G401 (cell line): ENCODE measurements around the gene MRPS23. TPM values are rescaled to one million over a fixed set of nuclear protein-coding genes. Genes with fewer than 3 reads are reported as not detected.

ENCODE experiments used
- DNase-seq: peaks from one replicate; pipeline ENCODE4 v3.0.0-alpha.2; 2015; ENCODE audit warnings: low spot score
- in situ Hi-C: cut with HindIII; loops from 2 replicates; pipeline ENCODE4 v1.10.0; 2016; ENCODE audit warnings: low sequenced_read_pairs, mixed read lengths
- total RNA-seq: library from RNA; depleted of rRNA; stranded (reverse); fragments of >200 nt; shearing (Covaris generic); gene quantifications from 2 replicates; pipeline ENCODE4 v1.2.3, GENCODE V29; 2014; rRNA removed

The MRPS23 gene
- total RNA-seq: 39.2 and 60.7 TPM in 2 replicates

- in situ Hi-C loops: no loop called here
- DNase-seq: peak; percentile 99
These were observed at the start of gene MRPS23 for GRCh38 chr17:57849874-57850754. TSS of gene MRPS23 (minus strand) at chr17:57850044. CDS start at chr17:57850010, 34 bp downstream.

- DNase-seq: no peak
- in situ Hi-C loops: no loop called here
These were observed 49.5 kb upstream of the MRPS23 start for GRCh38 chr17:57899391-57899790.

GRCh38 chr17:57898487-57899311, 48.9 kb upstream of the MRPS23 start:
- in situ Hi-C loops: no loop called here
- no peak for DNase-seq

GRCh38 chr17:57895382-57896060, 45.7 kb upstream of the MRPS23 start:
- peak; percentile 74 for DNase-seq
- in situ Hi-C loops: no loop called here

GRCh38 chr17:57894848-57895247, 45.0 kb upstream of the MRPS23 start:
- DNase-seq: no peak
- in situ Hi-C loops: no loop called here

GRCh38 chr17:57892820-57893595, 43.2 kb upstream of the MRPS23 start:
- in situ Hi-C loops: no loop called here
- DNase-seq: peak; percentile 87

- in situ Hi-C loops: no loop called here
These were observed 42.4 kb upstream of the MRPS23 start for GRCh38 chr17:57892146-57892819.

GRCh38 chr17:57890857-57891232, 41.0 kb upstream of the MRPS23 start:
- in situ Hi-C loops: no loop called here
- DNase-seq: peak; percentile 33

More at GRCh38 chr17:57892146-57892819, 42.4 kb upstream of the MRPS23 start:
- DNase-seq: peak; percentile 82

GRCh38 chr17:57889892-57890856, 40.3 kb upstream of the MRPS23 start:
- peak; percentile 79 for DNase-seq
- in situ Hi-C loops: no loop called here

- in situ Hi-C loops: no loop called here
- DNase-seq: no peak
These were observed 39.4 kb upstream of the MRPS23 start for GRCh38 chr17:57889252-57889651.

GRCh38 chr17:57888311-57889216, 38.7 kb upstream of the MRPS23 start:
- in situ Hi-C loops: no loop called here
- no peak for DNase-seq

- DNase-seq: no peak
- in situ Hi-C loops: no loop called here
These were observed 37.3 kb upstream of the MRPS23 start for GRCh38 chr17:57887161-57887560.

GRCh38 chr17:57886020-57886419, 36.2 kb upstream of the MRPS23 start:
- no peak for DNase-seq
- in situ Hi-C loops: no loop called here

GRCh38 chr17:57885148-57885915, 35.5 kb upstream of the MRPS23 start:
- DNase-seq: no peak
- in situ Hi-C loops: no loop called here

GRCh38 chr17:57881783-57882351, 32.0 kb upstream of the MRPS23 start:
- no peak for DNase-seq
- in situ Hi-C loops: no loop called here
